Liver (tissue), 9 donors: ENCODE results near the gene ATL1. TPM values are rescaled to one million over a fixed set of nuclear protein-coding genes. Genes with fewer than 3 reads are reported as not detected.

Experiments
- DNase-seq: peaks from one replicate; pipeline ENCODE4 v3.0.0-alpha.2; 2017; ENCODE audit warnings: low spot score
- H3K27ac ChIP-seq, 2 donors: one replicate each; pipeline ENCODE4 v1.7.0; 2013; ENCODE audit warnings: inconsistent platforms in 2 of 2, low read length in 2 of 2, control low read depth in 1 of 2, low read depth in 1 of 2, mild to moderate bottlenecking in 1 of 2
- H3K27me3 ChIP-seq, 4 donors: one replicate each; pipeline versions ENCODE4 v1.6.1 to v1.7.0; 2013; ENCODE audit warnings: low read length in 3 of 4, inconsistent platforms in 1 of 4, mild to moderate bottlenecking in 1 of 4, moderate library complexity in 1 of 4; ENCODE audit not compliant: control insufficient read depth in 4 of 4, insufficient read depth in 4 of 4
- H3K36me3 ChIP-seq, 4 donors: one replicate each; pipeline versions ENCODE4 v1.6.1 to v1.7.0; 2013; ENCODE audit warnings: low read length in 3 of 4, mild to moderate bottlenecking in 3 of 4, low read depth in 1 of 4, moderate library complexity in 1 of 4; ENCODE audit not compliant: control insufficient read depth in 4 of 4, insufficient read depth in 3 of 4
- H3K4me1 ChIP-seq, 4 donors: one replicate each; pipeline versions ENCODE4 v1.6.1 to v1.7.0; 2013; ENCODE audit warnings: low read length in 3 of 4, mild to moderate bottlenecking in 3 of 4, moderate library complexity in 1 of 4; ENCODE audit not compliant: control insufficient read depth in 4 of 4, insufficient read depth in 4 of 4
- H3K4me3 ChIP-seq, 3 donors: one replicate each; pipeline versions ENCODE4 v1.6.1 to v1.7.0; 2013; ENCODE audit warnings: low read length in 3 of 3, control low read depth in 1 of 3, low read depth in 1 of 3, mild to moderate bottlenecking in 1 of 3
- H3K9ac ChIP-seq, 2 donors: one replicate each; pipeline ENCODE4 v1.7.0; 2013; ENCODE audit warnings: low read length in 2 of 2, mild to moderate bottlenecking in 2 of 2, moderate library complexity in 2 of 2, control low read depth in 1 of 2, low read depth in 1 of 2
- H3K9me3 ChIP-seq, 4 donors: one replicate each; pipeline versions ENCODE4 v1.6.1 to v1.7.0; 2013; ENCODE audit warnings: low read length in 3 of 4; ENCODE audit not compliant: control insufficient read depth in 4 of 4
- ATF3 ChIP-seq: IDR thresholded peaks from 2 replicates; pipeline ENCODE4 v1.6.1; 2016; ENCODE audit warnings: antibody characterized with exemption
- CTCF ChIP-seq: fragments of 150-350 bp; IDR thresholded peaks from 2 replicates; pipeline ENCODE4 v1.5.1; 2017; ENCODE audit warnings: improper control_type of control experiment, low read depth, low read length; ENCODE audit not compliant: missing input control
- EGR1 ChIP-seq, 2 donors: IDR thresholded peaks; 2 replicates each; pipeline ENCODE4 v1.6.1; 2016 to 2018; ENCODE audit warnings: antibody characterized with exemption in 2 of 2, low read depth in 2 of 2
- FOXA1 ChIP-seq: IDR thresholded peaks from 2 replicates; pipeline ENCODE4 v1.6.1; 2016; ENCODE audit warnings: antibody characterized with exemption
- FOXA2 ChIP-seq: IDR thresholded peaks from 2 replicates; pipeline ENCODE4 v1.6.1; 2016; ENCODE audit warnings: antibody characterized with exemption
- GABPA ChIP-seq, 2 donors: IDR thresholded peaks in 1 of 2; conservative IDR thresholded peaks in 1 of 2; 2 replicates each; pipeline ENCODE4 v1.6.1; 2016; ENCODE audit warnings: antibody characterized with exemption in 2 of 2, mild to moderate bottlenecking in 1 of 2, moderate library complexity in 1 of 2
- HNF4A ChIP-seq, 2 donors: conservative IDR thresholded peaks; 2 replicates each; pipeline ENCODE4 v1.6.1; 2016; ENCODE audit warnings: antibody characterized with exemption in 2 of 2, mild to moderate bottlenecking in 2 of 2
- HNF4G ChIP-seq: IDR thresholded peaks from 2 replicates; pipeline ENCODE4 v1.6.1; 2016; ENCODE audit warnings: antibody characterized with exemption
- JUND ChIP-seq, 2 donors: IDR thresholded peaks; 2 replicates each; pipeline ENCODE4 v1.6.1; 2016; ENCODE audit warnings: antibody characterized with exemption in 2 of 2
- MAX ChIP-seq: IDR thresholded peaks from 2 replicates; pipeline ENCODE4 v1.6.1; 2016; ENCODE audit warnings: antibody characterized with exemption
- NR2F2 ChIP-seq: IDR thresholded peaks from 2 replicates; pipeline ENCODE4 v1.6.1; 2016; ENCODE audit warnings: antibody characterized with exemption
- REST ChIP-seq: IDR thresholded peaks from 2 replicates; pipeline ENCODE4 v1.6.1; 2016; ENCODE audit warnings: antibody characterized with exemption, mild to moderate bottlenecking
- RXRA ChIP-seq, 2 donors: IDR thresholded peaks; 2 replicates each; pipeline ENCODE4 v1.6.1; 2017 to 2018; ENCODE audit warnings: antibody characterized with exemption in 2 of 2, mild to moderate bottlenecking in 1 of 2
- SP1 ChIP-seq: IDR thresholded peaks from 2 replicates; pipeline ENCODE4 v1.6.1; 2018; ENCODE audit warnings: antibody characterized with exemption, mild to moderate bottlenecking
- TAF1 ChIP-seq: conservative IDR thresholded peaks from 2 replicates; pipeline ENCODE4 v1.6.1; 2016; ENCODE audit warnings: antibody characterized with exemption, mild to moderate bottlenecking
- YY1 ChIP-seq: IDR thresholded peaks from 2 replicates; pipeline ENCODE4 v1.6.1; 2016; ENCODE audit warnings: antibody characterized with exemption, mild to moderate bottlenecking
- ZBTB33 ChIP-seq: IDR thresholded peaks from 2 replicates; pipeline ENCODE4 v1.6.1; 2016; ENCODE audit warnings: antibody characterized with exemption
- WGBS: extraction: QIAGEN DNeasy Blood & Tissue Kit; methylation state at CpG from one replicate; pipeline ENCODE4 v1.1.7; 2013; 5-methylcytosine and 5-hydroxymethylcytosine counted together
- polyA plus RNA-seq, 2 donors: library from polyadenylated mRNA; stranded (reverse) in 1 of 2; unstranded in 1 of 2; fragments of 200-250 nt in 1 of 2; fragments of >200 nt in 1 of 2; fragmentation: Nextera tagmentation in 1 of 2; extraction: Ambion mirVana in 1 of 2; gene quantifications; one replicate each; pipeline versions ENCODE4 v1.2.1 to v1.2.3, GENCODE V29; 2013 to 2015
- total RNA-seq, 2 donors: library from RNA; depleted of rRNA; stranded (reverse); fragments of >200 nt; gene quantifications; one replicate each; pipeline ENCODE4 v1.2.3, GENCODE V29; 2014
- donor health status: healthy.
- donor health status: healthy.
- donor health status: healthy.
- donor health status: healthy.
- donor health status: healthy.

The ATL1 gene
- total and polyA plus RNA-seq, 4 donors = 0.17 to 0.79 (median 0.47) TPM

GRCh38 chr14:50605766-50606165 is 45.8 kb downstream of the ATL1 start:
- 1% methylated on average over 1 of the region's 1 CpG for WGBS
- Histone ChIP-seq H3K9ac (no peak overlapping the region), H3K27me3 (no peaks in the 10 kb centered on the region), H3K36me3 (no peaks in the 10 kb centered on the region), H3K27ac (no peak overlapping the region), H3K9me3 (no peaks in the 10 kb centered on the region), H3K4me3 (no peak overlapping the region), H3K4me1 (no peaks in the 10 kb centered on the region)
- TF ChIP-seq JUND (IDR thresholded peaks at IDR 0.05) (no peak), EGR1 (IDR thresholded peaks at IDR 0.05; ENCODE audit: low read depth in 2 of 2) (no peak), YY1 (no peak), GABPA (IDR thresholded peaks at IDR 0.05 in 1 of 2, conservative IDR thresholded peaks at IDR 0.05 in 1 of 2) (no peak), NR2F2 (peak; percentile 8), TAF1 (no peak), FOXA2 (no peak), FOXA1 (no peak), ATF3 (no peak)
- DNase-seq = no peak

- no peaks in the 10 kb centered on the region for H3K27me3 ChIP-seq
- no peak for DNase-seq
- no peaks in the 10 kb centered on the region for H3K36me3 ChIP-seq
- no peaks in the 10 kb centered on the region for H3K9me3 ChIP-seq
- H3K27ac ChIP-seq = no peak overlapping the region
- 95% methylated on average over 2 of the region's 2 CpGs for WGBS
- H3K9ac ChIP-seq = no peak overlapping the region
- H3K4me1 ChIP-seq = no peaks in the 10 kb centered on the region
- TF ChIP-seq CTCF (no peak), ZBTB33 (no peak), MAX (no peak), FOXA2 (no peak), ATF3 (no peak), HNF4A (conservative IDR thresholded peaks at IDR 0.05) (no peak), GABPA (IDR thresholded peaks at IDR 0.05 in 1 of 2, conservative IDR thresholded peaks at IDR 0.05 in 1 of 2) (no peak), REST (no peak), TAF1 (no peak), JUND (IDR thresholded peaks at IDR 0.05) (no peak), EGR1 (IDR thresholded peaks at IDR 0.05; ENCODE audit: low read depth in 2 of 2) (no peak), RXRA (IDR thresholded peaks at IDR 0.05) (no peak), YY1 (no peak), FOXA1 (no peak), HNF4G (no peak), SP1 (no peak), NR2F2 (no peak)
- H3K4me3 ChIP-seq = no peak overlapping the region
Measured at GRCh38 chr14:50606468-50606867, 46.5 kb downstream of the ATL1 start.
